Measurements from ENCODE around the gene GDPD4. TPM values are rescaled to one million over a fixed set of nuclear protein-coding genes. Genes with fewer than 3 reads are reported as not detected.

Gene GDPD4
- total RNA-seq, 1 experiment from 2014 or later = not detected

- Histone ChIP-seq H3K9me3 (ENCODE audit: low read depth, low read length, poor library complexity, severe bottlenecking) (no peaks in the 10 kb centered on the region), H3K4me3 (ENCODE audit: low read depth, low read length, poor library complexity, severe bottlenecking) (no peak overlapping the region), H3K4me1 (ENCODE audit: insufficient read depth, low read length, poor library complexity, severe bottlenecking) (no peaks in the 10 kb centered on the region), H3K27me3 (replicated peaks; ENCODE audit: insufficient read depth, low read depth, low read length, poor library complexity) (no peaks in the 10 kb centered on the region), H3K36me3 (ENCODE audit: insufficient read depth, low read length, poor library complexity, severe bottlenecking) (no peaks in the 10 kb centered on the region), H3K27ac (ENCODE audit: low read depth, low read length, poor library complexity, severe bottlenecking) (no peak overlapping the region)
- DNase-seq (ENCODE audit: low spot score) = no peak
- intact Hi-C loops (cut with micrococcal nuclease; ENCODE audit: unreplicated experiment) = no loop called here
- ChIA-PET CTCF (no interaction called here), POLR2A (ENCODE audit: low non-redundant PET) (no interaction called here)
- BruUV-seq (replicated peaks) = no TSS peak
- TF ChIP-seq EZH2 (IDR thresholded peaks at IDR 0.05; ENCODE audit: borderline replicate concordance, low read depth, low read length, poor library complexity, severe bottlenecking) = no peak
- TF ChIP-seq CTCF (conservative IDR thresholded peaks at IDR 0.05; ENCODE audit: low read depth, low read length) = no peak
These were observed 44.1 kb upstream of the GDPD4 start for GRCh38 chr11:77345621-77346020.

- DNase-seq (ENCODE audit: low spot score) = no peak
- Histone ChIP-seq H3K4me1 (ENCODE audit: insufficient read depth, low read length, poor library complexity, severe bottlenecking) (no peaks in the 10 kb centered on the region), H3K27ac (ENCODE audit: low read depth, low read length, poor library complexity, severe bottlenecking) (no peak overlapping the region), H3K9me3 (ENCODE audit: low read depth, low read length, poor library complexity, severe bottlenecking) (no peaks in the 10 kb centered on the region), H3K27me3 (replicated peaks; ENCODE audit: insufficient read depth, low read depth, low read length, poor library complexity) (no peaks in the 10 kb centered on the region), H3K4me3 (ENCODE audit: low read depth, low read length, poor library complexity, severe bottlenecking) (no peak overlapping the region), H3K36me3 (ENCODE audit: insufficient read depth, low read length, poor library complexity, severe bottlenecking) (no peaks in the 10 kb centered on the region)
- TF ChIP-seq EZH2 (IDR thresholded peaks at IDR 0.05; ENCODE audit: borderline replicate concordance, low read depth, low read length, poor library complexity, severe bottlenecking) = no peak
- TF ChIP-seq CTCF (conservative IDR thresholded peaks at IDR 0.05; ENCODE audit: low read depth, low read length) = no peak
- ChIA-PET POLR2A (ENCODE audit: low non-redundant PET) (no interaction called here), CTCF (no interaction called here)
- intact Hi-C loops (cut with micrococcal nuclease; ENCODE audit: unreplicated experiment) = no loop called here
- no TSS peak for BruUV-seq (replicated peaks)
These were observed 39.0 kb upstream of the GDPD4 start for GRCh38 chr11:77340501-77340900.

DNA sequence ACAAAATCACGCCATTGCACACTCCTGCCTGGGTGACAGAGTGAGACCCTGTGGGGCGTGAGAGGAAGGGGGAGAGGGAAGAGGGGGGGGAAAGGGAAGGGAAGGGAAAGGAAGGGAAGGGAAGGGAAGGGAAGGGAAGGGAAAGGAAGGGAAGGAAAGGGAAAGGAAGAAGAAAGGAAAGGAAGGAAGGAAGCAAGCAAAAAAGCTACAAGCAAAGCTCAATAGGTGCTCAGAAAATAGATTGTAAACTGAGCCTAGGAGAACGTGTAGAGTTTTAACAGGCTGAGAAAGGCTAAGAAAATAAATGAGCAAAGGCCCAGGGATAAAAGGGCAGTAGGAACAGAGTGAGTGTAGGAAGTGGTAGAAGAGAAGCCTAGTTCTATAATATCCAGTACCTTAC, 30.8 kb upstream of the GDPD4 start:
- no TSS peak for BruUV-seq (replicated peaks)
- TF ChIP-seq CTCF (conservative IDR thresholded peaks at IDR 0.05; ENCODE audit: low read depth, low read length) (no peak), EZH2 (IDR thresholded peaks at IDR 0.05; ENCODE audit: borderline replicate concordance, low read depth, low read length, poor library complexity, severe bottlenecking) (no peak)
- CTCF ChIA-PET = no interaction called here
- Histone ChIP-seq H3K9me3 (ENCODE audit: low read depth, low read length, poor library complexity, severe bottlenecking) (no peaks in the 10 kb centered on the region), H3K4me3 (ENCODE audit: low read depth, low read length, poor library complexity, severe bottlenecking) (no peak overlapping the region), H3K27ac (ENCODE audit: low read depth, low read length, poor library complexity, severe bottlenecking) (no peak overlapping the region), H3K27me3 (replicated peaks; ENCODE audit: insufficient read depth, low read depth, low read length, poor library complexity) (no peaks in the 10 kb centered on the region), H3K4me1 (ENCODE audit: insufficient read depth, low read length, poor library complexity, severe bottlenecking) (no peaks in the 10 kb centered on the region), H3K36me3 (ENCODE audit: insufficient read depth, low read length, poor library complexity, severe bottlenecking) (no peaks in the 10 kb centered on the region)
- DNase-seq (ENCODE audit: low spot score) = no peak
- POLR2A ChIA-PET (ENCODE audit: low non-redundant PET) = no interaction called here
- intact Hi-C loops (cut with micrococcal nuclease; ENCODE audit: unreplicated experiment) = no loop called here
